Dermis microvascular lymphatic vessel endothelial cell (primary cell): ENCODE results near the gene ECHDC3. TPM values are rescaled to one million over a fixed set of nuclear protein-coding genes. Genes with fewer than 3 reads are reported as not detected.

Experiments
- DNase-seq, 2 donors: peaks; one replicate each; pipeline versions ENCODE4 v3.0.0 to v3.0.0-alpha.2; 2010; ENCODE audit warnings: low read depth in 2 of 2
- total RNA-seq: library from RNA; depleted of rRNA; stranded (reverse); fragments of >200 nt; gene quantifications from 2 replicates; pipeline ENCODE4 v1.2.1, GENCODE V29; 2014

ECHDC3 gene
- total RNA-seq, 1 donor from 2014 or later: 16.7 TPM

- no peak for DNase-seq
Observed at GRCh38 chr10:11810973-11811372, 68.8 kb downstream of the ECHDC3 start.

GRCh38 chr10:11813177-11813576 lies 71.0 kb downstream of the ECHDC3 start:
- DNase-seq: no peak

Other genes starting within 250 kb of the ECHDC3 start
- 10.3 and 14.7 TPM in 2 replicates for gene USP6NL, start 130.7 kb upstream of the ECHDC3 start, total RNA-seq
- gene PROSER2, start 81.0 kb downstream of the ECHDC3 start, total RNA-seq: 5.1 and 5.3 TPM in 2 replicates